ENCODE results near the gene MANBA. TPM values are rescaled to one million over a fixed set of nuclear protein-coding genes. Genes with fewer than 3 reads are reported as not detected.
A peak's percentile ranks its signal among the peaks of the same experiment; 100 is the strongest.

Gene MANBA
- total RNA-seq, 2 experiments from 2014 or later = 16.9 to 18.2 TPM

DNA sequence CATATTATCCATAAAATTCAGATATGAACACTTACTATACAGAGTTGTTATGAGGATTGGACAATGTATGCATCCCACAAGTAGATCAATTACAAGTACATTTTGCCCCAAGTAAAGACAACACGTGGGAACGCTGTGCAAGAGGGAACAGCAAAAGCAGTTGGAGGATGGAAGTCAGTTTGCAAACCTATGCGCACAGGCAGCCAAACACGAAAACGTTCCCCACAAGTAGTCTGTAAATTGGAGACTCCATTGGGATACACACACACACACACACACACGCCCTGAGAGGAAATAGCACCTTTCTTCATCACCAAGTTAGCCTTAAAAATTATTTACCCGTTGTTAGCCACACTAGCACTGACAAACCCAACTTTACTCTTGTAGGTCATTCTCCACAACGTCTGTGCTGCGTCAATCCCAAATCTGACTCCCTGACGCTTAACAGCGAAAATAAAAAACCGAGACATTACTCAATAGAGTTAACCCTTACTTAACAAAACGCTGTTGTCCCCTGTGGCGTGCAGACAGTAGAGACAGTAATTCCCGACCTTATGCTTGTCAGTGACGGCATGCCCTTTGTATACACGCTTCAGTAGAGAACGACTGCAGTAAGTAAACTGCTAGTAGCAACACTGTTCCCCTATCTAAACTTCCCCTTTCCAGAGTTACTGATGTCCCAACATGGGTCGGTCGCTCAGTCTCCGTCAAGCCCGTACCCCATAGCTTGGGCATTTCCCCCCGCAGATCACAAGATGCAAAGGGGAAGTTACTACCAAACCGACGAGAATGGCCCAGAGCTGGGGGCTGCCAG, 730 bp downstream of the MANBA start:
- intact Hi-C loops (cut with DNase I, micrococcal nuclease) = loop anchor here (1.0 to 5.0 kb wide), 5 partner anchors 67 to 262 kb away; partner anchors contain the start of genes CISD2 (in 2 of the 2) and UBE2D3 (in 2 of the 2)
- no peaks in the 10 kb centered on the region for H3K27me3 Mint-ChIP-seq
- ATAC-seq (ENCODE audit: poor library complexity) (peak; percentile 51), DNase-seq (peak in 6 of 14 experiments; percentile 1 to 87 (median 44))
- peaks cover 9% of the 10 kb centered on the region for H3K36me3 Mint-ChIP-seq (ENCODE audit: low read depth)
- no peaks in the 10 kb centered on the region for H3K27me3 ChIP-seq (ENCODE audit: control insufficient read depth in 1 of 2, insufficient read depth in 2 of 2, low read length in 2 of 2)
- H3K27ac Mint-ChIP-seq = peak overlapping the region; percentile 76
- H3K4me3 Mint-ChIP-seq = peak overlapping the region; percentile 95
- peak overlapping the region; percentile 51 to 67 for H3K27ac ChIP-seq (ENCODE audit: low read depth in 1 of 2, low read length in 2 of 2)
- no peaks in the 10 kb centered on the region for H3K36me3 ChIP-seq (ENCODE audit: insufficient read depth, low read length)
- H3K4me1 Mint-ChIP-seq (ENCODE audit: low read depth) = peaks cover 48% of the 10 kb centered on the region
- TF ChIP-seq, protein P1, sequence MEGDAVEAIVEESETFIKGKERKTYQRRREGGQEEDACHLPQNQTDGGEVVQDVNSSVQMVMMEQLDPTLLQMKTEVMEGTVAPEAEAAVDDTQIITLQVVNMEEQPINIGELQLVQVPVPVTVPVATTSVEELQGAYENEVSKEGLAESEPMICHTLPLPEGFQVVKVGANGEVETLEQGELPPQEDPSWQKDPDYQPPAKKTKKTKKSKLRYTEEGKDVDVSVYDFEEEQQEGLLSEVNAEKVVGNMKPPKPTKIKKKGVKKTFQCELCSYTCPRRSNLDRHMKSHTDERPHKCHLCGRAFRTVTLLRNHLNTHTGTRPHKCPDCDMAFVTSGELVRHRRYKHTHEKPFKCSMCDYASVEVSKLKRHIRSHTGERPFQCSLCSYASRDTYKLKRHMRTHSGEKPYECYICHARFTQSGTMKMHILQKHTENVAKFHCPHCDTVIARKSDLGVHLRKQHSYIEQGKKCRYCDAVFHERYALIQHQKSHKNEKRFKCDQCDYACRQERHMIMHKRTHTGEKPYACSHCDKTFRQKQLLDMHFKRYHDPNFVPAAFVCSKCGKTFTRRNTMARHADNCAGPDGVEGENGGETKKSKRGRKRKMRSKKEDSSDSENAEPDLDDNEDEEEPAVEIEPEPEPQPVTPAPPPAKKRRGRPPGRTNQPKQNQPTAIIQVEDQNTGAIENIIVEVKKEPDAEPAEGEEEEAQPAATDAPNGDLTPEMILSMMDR (IDR thresholded peaks at IDR 0.05) = no peak
- H3K9me3 ChIP-seq (ENCODE audit: control insufficient read depth in 1 of 2, insufficient read depth in 1 of 2, low read length in 2 of 2) = no peaks in the 10 kb centered on the region
- ChIA-PET POLR2A (interaction anchor here (0.6 to 2.5 kb wide), 25 partner anchors 8 to 415 kb away, joined by 3 to 109 read pairs (median 4); partner anchors contain the start of genes CISD2, NFKB1, SLC39A8 and SLC9B2), CTCF (interaction anchor here (1.0 to 1.5 kb wide), 3 partner anchors 10 to 415 kb away, joined by 3 to 4 read pairs (median 3); no protein-coding TSS in a partner anchor)
- H3K4me3 ChIP-seq (ENCODE audit: low read length) = peak overlapping the region; percentile 84
- H3K9me3 Mint-ChIP-seq = no peaks in the 10 kb centered on the region
- H3K4me1 ChIP-seq (ENCODE audit: insufficient read depth, low read length) = peaks cover 16% of the 10 kb centered on the region

DNA sequence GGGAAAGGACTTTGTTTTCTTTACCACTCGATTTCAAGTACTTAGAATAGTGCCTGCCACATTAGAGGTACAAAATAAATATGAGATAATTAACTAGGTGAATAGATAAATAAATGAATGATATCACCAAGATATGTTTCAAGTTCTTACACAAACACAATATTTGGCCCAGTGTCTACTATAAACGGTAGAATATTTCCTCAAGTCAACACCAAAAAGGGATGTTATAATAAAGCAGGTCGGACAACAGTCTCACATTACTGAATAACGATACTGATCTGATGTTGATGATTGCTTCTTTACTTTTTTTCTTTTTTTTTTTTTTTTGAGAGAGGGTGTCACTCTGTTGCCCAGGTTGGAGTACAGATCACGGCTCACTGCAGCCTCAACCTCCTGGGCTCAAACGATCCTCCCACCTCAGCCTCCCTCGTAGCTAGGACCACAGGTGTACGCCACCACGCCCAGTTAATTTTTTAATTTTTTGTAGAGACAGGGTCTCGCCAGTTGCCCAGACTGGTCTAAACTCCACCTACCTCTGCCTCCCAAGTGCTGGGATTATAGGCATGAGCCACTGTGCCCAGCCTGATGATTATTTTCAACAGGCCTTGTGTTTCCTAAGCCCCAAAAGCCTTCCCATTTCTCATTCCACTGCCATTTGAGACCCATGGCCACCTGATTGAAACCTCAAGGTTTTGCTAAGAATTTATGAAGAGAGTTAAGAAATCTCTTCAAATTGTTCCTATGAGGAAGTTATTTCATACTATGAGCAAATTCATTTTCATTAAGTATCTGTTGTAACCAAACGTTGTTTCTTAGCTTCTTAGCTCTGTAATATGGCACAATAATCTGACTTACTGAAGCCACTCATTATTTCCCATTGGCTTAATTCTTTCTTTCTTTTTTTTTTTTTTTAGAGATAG, 2.3 kb downstream of the MANBA start:
- H3K9me3 ChIP-seq (ENCODE audit: control insufficient read depth in 1 of 2, insufficient read depth in 1 of 2, low read length in 2 of 2) = no peaks in the 10 kb centered on the region
- intact Hi-C loops (cut with DNase I, micrococcal nuclease) = no loop called here
- POLR2A ChIA-PET = interaction anchor here (0.7 to 0.9 kb wide), 2 partner anchors 58 to 69 kb away, joined by 3 read pairs; partner anchors contain the start of gene UBE2D3

GRCh38 chr4:102757681-102758080, 3.1 kb downstream of the MANBA start:
- ChIA-PET CTCF (no interaction called here), POLR2A (interaction anchor here (0.9 kb wide), 1 partner anchor 70 kb away, joined by 3 read pairs; the partner anchor contains the start of gene UBE2D3)
- Mint-ChIP-seq H3K36me3 (ENCODE audit: low read depth) (peaks cover 9% of the 10 kb centered on the region), H3K9me3 (no peaks in the 10 kb centered on the region), H3K4me1 (ENCODE audit: low read depth) (peaks cover 48% of the 10 kb centered on the region), H3K27ac (peak overlapping the region; percentile 7), H3K27me3 (no peaks in the 10 kb centered on the region), H3K4me3 (peak overlapping the region; percentile 5)
- ATAC-seq (ENCODE audit: poor library complexity) (no peak), DNase-seq (no peak)
- Histone ChIP-seq H3K27me3 (ENCODE audit: control insufficient read depth in 1 of 2, insufficient read depth in 2 of 2, low read length in 2 of 2) (no peaks in the 10 kb centered on the region), H3K4me1 (ENCODE audit: insufficient read depth, low read length) (peaks cover 16% of the 10 kb centered on the region), H3K36me3 (ENCODE audit: insufficient read depth, low read length) (no peaks in the 10 kb centered on the region), H3K9me3 (ENCODE audit: control insufficient read depth in 1 of 2, insufficient read depth in 1 of 2, low read length in 2 of 2) (no peaks in the 10 kb centered on the region), H3K4me3 (ENCODE audit: low read length) (no peak overlapping the region), H3K27ac (ENCODE audit: low read depth in 1 of 2, low read length in 2 of 2) (no peak overlapping the region)
- intact Hi-C loops (cut with DNase I, micrococcal nuclease) = no loop called here
- TF ChIP-seq, protein P1 (IDR thresholded peaks at IDR 0.05) = no peak

More for the DNA sequence above, 2.3 kb downstream of the MANBA start:
- peak overlapping the region; percentile 1 for H3K4me3 Mint-ChIP-seq
- DNase-seq (no peak), ATAC-seq (ENCODE audit: poor library complexity) (no peak)
- CTCF ChIA-PET = no interaction called here
- Histone ChIP-seq H3K4me1 (ENCODE audit: insufficient read depth, low read length) (peaks cover 16% of the 10 kb centered on the region), H3K36me3 (ENCODE audit: insufficient read depth, low read length) (no peaks in the 10 kb centered on the region), H3K4me3 (ENCODE audit: low read length) (no peak overlapping the region), H3K27me3 (ENCODE audit: control insufficient read depth in 1 of 2, insufficient read depth in 2 of 2, low read length in 2 of 2) (no peaks in the 10 kb centered on the region), H3K27ac (ENCODE audit: low read depth in 1 of 2, low read length in 2 of 2) (no peak overlapping the region)
- TF ChIP-seq, protein P1 (IDR thresholded peaks at IDR 0.05) = no peak
- no peaks in the 10 kb centered on the region for H3K9me3 Mint-ChIP-seq
- H3K4me1 Mint-ChIP-seq (ENCODE audit: low read depth) = peaks cover 48% of the 10 kb centered on the region
- no peaks in the 10 kb centered on the region for H3K27me3 Mint-ChIP-seq
- peak overlapping the region; percentile 4 for H3K27ac Mint-ChIP-seq
- H3K36me3 Mint-ChIP-seq (ENCODE audit: low read depth) = peaks cover 9% of the 10 kb centered on the region

Data from CD4-positive, alpha-beta T cell (primary cell).